ENCODE results near the gene WWC1. TPM values are rescaled to one million over a fixed set of nuclear protein-coding genes. Genes with fewer than 3 reads are reported as not detected.

WWC1 gene
- total and polyA plus RNA-seq, 10 of the 15 experiments (the other 5 are each of a cell fraction or from before 2014, with no cell fraction given), result 0.50 to 7.8 (median 2.5) TPM

DNA sequence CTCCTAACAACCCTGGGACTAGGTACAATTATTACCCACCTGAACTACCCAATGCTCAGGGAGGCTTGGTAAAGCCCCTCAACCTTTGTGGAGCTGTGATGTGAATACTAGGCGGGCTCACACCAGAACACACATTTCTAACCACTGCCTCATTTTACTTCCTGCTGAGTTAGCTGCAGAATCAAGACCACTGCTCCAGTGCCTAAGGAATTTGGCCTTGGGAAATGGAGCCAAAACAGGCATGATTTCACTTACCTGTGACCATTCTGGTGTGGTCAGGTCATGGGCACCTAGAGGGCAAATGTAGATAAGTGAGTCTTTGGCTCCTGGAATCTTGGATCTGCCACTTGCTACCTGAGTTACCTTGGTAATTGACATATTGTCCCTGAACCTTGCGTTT is 5.2 kb downstream of the WWC1 start:
- POLR2A ChIA-PET, result no interaction called here
- no peak overlapping the region for H3K4me2 ChIP-seq (ENCODE audit: control insufficient read depth, insufficient read depth)
- in situ Hi-C loops (cut with MboI), result no loop called here
- H3K36me3 ChIP-seq (ENCODE audit: control insufficient read depth in 2 of 2, insufficient read depth in 2 of 2, low read length in 1 of 2), result no peaks in the 10 kb centered on the region
- no peak overlapping the region for H3K9ac ChIP-seq (ENCODE audit: control insufficient read depth, insufficient read depth, low read length)
- H3K79me2 ChIP-seq (ENCODE audit: control insufficient read depth, insufficient read depth, low read length), result peaks cover 3% of the 10 kb centered on the region; the same call in 1 of the 2 replicates
- H2AFZ ChIP-seq (ENCODE audit: control insufficient read depth, low read depth, low read length), result no peak overlapping the region
- CTCF ChIA-PET, result interaction anchor here (0.7 kb wide), 1 partner anchor 1015 kb away, joined by 3 read pairs; no protein-coding TSS in a partner anchor
- ATAC-seq (no peak), FAIRE-seq (no peak), DNase-seq (ENCODE audit: low read depth, low spot score) (no peak)
- WGBS (ENCODE audit: insufficient coverage, insufficient replicate concordance, low lambda C conversion rate, missing lambda C conversion rate), result 90% methylated on average over 2 of the region's 2 CpGs
- H3K27ac ChIP-seq (ENCODE audit: control insufficient read depth, insufficient read depth), result no peak overlapping the region
- TF ChIP-seq NFXL1 (IDR thresholded peaks at IDR 0.05; ENCODE audit: borderline replicate concordance) (no peak), POLR2AphosphoS5 (IDR thresholded peaks at IDR 0.05; ENCODE audit: low read length) (no peak), CHD1 (IDR thresholded peaks at IDR 0.05; ENCODE audit: low read depth, low read length) (no peak), BACH1 (IDR thresholded peaks at IDR 0.05; ENCODE audit: borderline replicate concordance) (no peak), NRF1 (conservative IDR thresholded peaks at IDR 0.05; ENCODE audit: low read depth, low read length) (no peak), NFYA (IDR thresholded peaks at IDR 0.05; ENCODE audit: borderline replicate concordance, low read depth, low read length) (no peak), LARP7 (IDR thresholded peaks at IDR 0.05) (no peak), EP300 (IDR thresholded peaks at IDR 0.05; ENCODE audit: borderline replicate concordance in 1 of 2, control insufficient read depth in 1 of 2, low read depth in 2 of 2, low read length in 2 of 2) (no peak), STAT1 (conservative IDR thresholded peaks at IDR 0.05) (no peak), WRNIP1 (IDR thresholded peaks at IDR 0.05; ENCODE audit: borderline replicate concordance, low read depth, low read length) (no peak), ZSCAN29 (IDR thresholded peaks at IDR 0.05) (no peak), MEF2A (IDR thresholded peaks at IDR 0.05; ENCODE audit: insufficient read depth, low read depth, low read length) (no peak), ASH2L (IDR thresholded peaks at IDR 0.05; ENCODE audit: borderline replicate concordance, low read depth) (no peak), CREM (IDR thresholded peaks at IDR 0.05; ENCODE audit: low read depth) (no peak), CBFB (IDR thresholded peaks at IDR 0.05; ENCODE audit: low read depth) (no peak), RFX5 (IDR thresholded peaks at IDR 0.05; ENCODE audit: low read depth, low read length) (no peak)
- TF ChIP-seq, protein P1, sequence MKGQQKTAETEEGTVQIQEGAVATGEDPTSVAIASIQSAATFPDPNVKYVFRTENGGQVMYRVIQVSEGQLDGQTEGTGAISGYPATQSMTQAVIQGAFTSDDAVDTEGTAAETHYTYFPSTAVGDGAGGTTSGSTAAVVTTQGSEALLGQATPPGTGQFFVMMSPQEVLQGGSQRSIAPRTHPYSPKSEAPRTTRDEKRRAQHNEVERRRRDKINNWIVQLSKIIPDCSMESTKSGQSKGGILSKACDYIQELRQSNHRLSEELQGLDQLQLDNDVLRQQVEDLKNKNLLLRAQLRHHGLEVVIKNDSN (IDR thresholded peaks at IDR 0.05; ENCODE audit: borderline replicate concordance, extremely low read length, insufficient read depth, low read depth, low read length), result no peak
- TF ChIP-seq, protein P2, sequence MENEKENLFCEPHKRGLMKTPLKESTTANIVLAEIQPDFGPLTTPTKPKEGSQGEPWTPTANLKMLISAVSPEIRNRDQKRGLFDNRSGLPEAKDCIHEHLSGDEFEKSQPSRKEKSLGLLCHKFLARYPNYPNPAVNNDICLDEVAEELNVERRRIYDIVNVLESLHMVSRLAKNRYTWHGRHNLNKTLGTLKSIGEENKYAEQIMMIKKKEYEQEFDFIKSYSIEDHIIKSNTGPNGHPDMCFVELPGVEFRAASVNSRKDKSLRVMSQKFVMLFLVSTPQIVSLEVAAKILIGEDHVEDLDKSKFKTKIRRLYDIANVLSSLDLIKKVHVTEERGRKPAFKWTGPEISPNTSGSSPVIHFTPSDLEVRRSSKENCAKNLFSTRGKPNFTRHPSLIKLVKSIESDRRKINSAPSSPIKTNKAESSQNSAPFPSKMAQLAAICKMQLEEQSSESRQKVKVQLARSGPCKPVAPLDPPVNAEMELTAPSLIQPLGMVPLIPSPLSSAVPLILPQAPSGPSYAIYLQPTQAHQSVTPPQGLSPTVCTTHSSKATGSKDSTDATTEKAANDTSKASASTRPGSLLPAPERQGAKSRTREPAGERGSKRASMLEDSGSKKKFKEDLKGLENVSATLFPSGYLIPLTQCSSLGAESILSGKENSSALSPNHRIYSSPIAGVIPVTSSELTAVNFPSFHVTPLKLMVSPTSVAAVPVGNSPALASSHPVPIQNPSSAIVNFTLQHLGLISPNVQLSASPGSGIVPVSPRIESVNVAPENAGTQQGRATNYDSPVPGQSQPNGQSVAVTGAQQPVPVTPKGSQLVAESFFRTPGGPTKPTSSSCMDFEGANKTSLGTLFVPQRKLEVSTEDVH (IDR thresholded peaks at IDR 0.05; ENCODE audit: low read depth, partially characterized antibody), result no peak
- no peaks in the 10 kb centered on the region; the same call in 1 of the 2 replicates for H3K4me1 ChIP-seq (ENCODE audit: control insufficient read depth, insufficient read depth, low read length)
- RAD21 ChIA-PET (ENCODE audit: unreplicated experiment), result no interaction called here
- no TSS peak for BruUV-seq (replicated peaks)
- intact Hi-C loops (cut with micrococcal nuclease; ENCODE audit: unreplicated experiment), result loop anchor here (10.0 kb wide), 1 partner anchor 278 kb away; the partner anchor contains the start of gene PANK3
- no peaks in the 10 kb centered on the region; a peak in 1 of 4 replicates for H3K27me3 ChIP-seq (replicated peaks in 1 of 2; ENCODE audit: control insufficient read depth in 2 of 2, insufficient read depth in 2 of 2, low read length in 1 of 2)
- no peaks in the 10 kb centered on the region for H3K9me3 ChIP-seq (replicated peaks; ENCODE audit: control insufficient read depth, insufficient read depth, low read length)
- SMC1A ChIA-PET (ENCODE audit: uncharacterized antibody, unreplicated experiment), result interaction anchor here (0.9 kb wide), 1 partner anchor 10 kb away, joined by 3 read pairs; no protein-coding TSS in a partner anchor
- H4K20me1 ChIP-seq (ENCODE audit: control insufficient read depth, insufficient read depth), result no peaks in the 10 kb centered on the region; the same call in 1 of the 2 replicates
- no peak overlapping the region for H3K4me3 ChIP-seq
